Mesothelial cell of epicardium (in vitro differentiated cells): ENCODE results near the gene ATP6V0A1. TPM values are rescaled to one million over a fixed set of nuclear protein-coding genes. Genes with fewer than 3 reads are reported as not detected.
"Not testable (repeated sequence)": the region's sequence is repeated elsewhere in the genome, so short reads cannot be mapped to it uniquely, and the experiment has no call there.

Source experiments
- DNase-seq, 2 experiments: peaks; one replicate each; pipeline ENCODE4 v3.0.0; 2021; ENCODE audit warnings: low spot score in 2 of 2; ENCODE audit not compliant: unreplicated experiment in 2 of 2
- H3K27ac Mint-ChIP-seq: 2 replicates; pipeline ENCODE4 v1.8.0; 2021; ENCODE audit warnings: mixed read lengths
- H3K27me3 Mint-ChIP-seq: 2 replicates; pipeline ENCODE4 v1.8.0; 2021; ENCODE audit warnings: low read depth, mixed read lengths
- H3K36me3 Mint-ChIP-seq: 2 replicates; pipeline ENCODE4 v1.8.0; 2021; ENCODE audit warnings: mixed read lengths
- H3K4me1 Mint-ChIP-seq: 2 replicates; pipeline ENCODE4 v1.8.0; 2021; ENCODE audit warnings: mixed read lengths
- H3K4me3 Mint-ChIP-seq: 2 replicates; pipeline ENCODE4 v1.8.0; 2021; ENCODE audit warnings: mild to moderate bottlenecking, moderate library complexity, mixed read lengths
- H3K9me3 Mint-ChIP-seq: 2 replicates; pipeline ENCODE4 v1.8.0; 2021; ENCODE audit warnings: mixed read lengths
- CTCF ChIP-seq: fragments of 200-600 bp; sonication (generic); IDR thresholded peaks from one replicate; pipeline ENCODE4 v1.5.0; 2021; ENCODE audit warnings: antibody characterized with exemption; ENCODE audit not compliant: unreplicated experiment
- total RNA-seq: library from RNA; stranded (reverse); gene quantifications from 3 replicates; pipeline ENCODE4 v1.2.1, GENCODE V29; 2021

Gene ATP6V0A1
- total RNA-seq, 1 donor from 2014 or later: 60.4 TPM

GRCh38 chr17:42477173-42477572, 18.5 kb downstream of the ATP6V0A1 start:
- H3K36me3 Mint-ChIP-seq: peaks cover 53% of the 10 kb centered on the region
- no peaks in the 10 kb centered on the region for H3K9me3 Mint-ChIP-seq
- H3K27me3 Mint-ChIP-seq: no peaks in the 10 kb centered on the region
- DNase-seq: no peak
- H3K4me3 Mint-ChIP-seq: no peak overlapping the region
- no peak for TF ChIP-seq CTCF
- H3K27ac Mint-ChIP-seq: no peak overlapping the region
- no peaks in the 10 kb centered on the region for H3K4me1 Mint-ChIP-seq

- H3K9me3 Mint-ChIP-seq, H3K4me1 Mint-ChIP-seq, H3K27ac Mint-ChIP-seq, H3K27me3 Mint-ChIP-seq, DNase-seq, H3K4me3 Mint-ChIP-seq: not testable (repeated sequence)
- H3K36me3 Mint-ChIP-seq: peaks cover 50% of the 10 kb centered on the region
These were observed 19.1 kb downstream of the ATP6V0A1 start for GRCh38 chr17:42477824-42478223.

- Mint-ChIP-seq H3K36me3 (peaks cover 31% of the 10 kb centered on the region), H3K27me3 (no peaks in the 10 kb centered on the region), H3K4me3 (no peak overlapping the region), H3K27ac (no peak overlapping the region), H3K4me1 (no peaks in the 10 kb centered on the region), H3K9me3 (no peaks in the 10 kb centered on the region)
- TF ChIP-seq CTCF: no peak
- no peak for DNase-seq
These were observed 25.6 kb downstream of the ATP6V0A1 start for GRCh38 chr17:42484304-42484703.

- Mint-ChIP-seq H3K27me3 (no peaks in the 10 kb centered on the region), H3K36me3 (peaks cover 27% of the 10 kb centered on the region), H3K9me3 (no peaks in the 10 kb centered on the region), H3K4me1 (no peaks in the 10 kb centered on the region), H3K4me3 (no peak overlapping the region), H3K27ac (no peak overlapping the region)
- TF ChIP-seq CTCF: no peak
- no peak for DNase-seq
These were observed 27.0 kb downstream of the ATP6V0A1 start for GRCh38 chr17:42485680-42486079.

- Mint-ChIP-seq H3K36me3 (peaks cover 26% of the 10 kb centered on the region), H3K27ac (no peak overlapping the region), H3K9me3 (no peaks in the 10 kb centered on the region), H3K4me3 (no peak overlapping the region), H3K4me1 (no peaks in the 10 kb centered on the region), H3K27me3 (no peaks in the 10 kb centered on the region)
- no peak for DNase-seq
- no peak for TF ChIP-seq CTCF
These were observed 29.4 kb downstream of the ATP6V0A1 start for GRCh38 chr17:42488032-42488431.

- no peak for TF ChIP-seq CTCF
- Mint-ChIP-seq H3K27me3 (no peaks in the 10 kb centered on the region), H3K4me1 (peaks cover 3% of the 10 kb centered on the region), H3K4me3 (no peak overlapping the region), H3K9me3 (no peaks in the 10 kb centered on the region), H3K27ac (no peak overlapping the region), H3K36me3 (peaks cover 31% of the 10 kb centered on the region)
- DNase-seq: no peak
These were observed 34.6 kb downstream of the ATP6V0A1 start for GRCh38 chr17:42493319-42493718.
